ENCODE measurements around the gene PIK3R6. TPM values are rescaled to one million over a fixed set of nuclear protein-coding genes. Genes with fewer than 3 reads are reported as not detected.

PIK3R6 gene
- total and polyA plus RNA-seq, 2 of the 13 experiments (the other 11 are each of a cell fraction or from before 2014, with no cell fraction given): not detected

GRCh38 chr17:8889458-8890210 lies 22.2 kb upstream of the PIK3R6 start:
- H3K9me3 ChIP-seq (ENCODE audit: low read length): no peaks in the 10 kb centered on the region
- in situ Hi-C loops (cut with HindIII; ENCODE audit: extremely low pct_ligation_motif_present, low pct_unique_long_range_greater_than_20kb) (no loop called here), intact Hi-C loops (cut with micrococcal nuclease; ENCODE audit: unreplicated experiment) (no loop called here)
- no TSS peak for BruUV-seq (replicated peaks)
- ChIA-PET POLR2A (no interaction called here), CTCF (ENCODE audit: low intra/inter-chr PET ratio, low total read pairs) (no interaction called here)
- DNase-seq (ENCODE audit: low spot score) (no peak), ATAC-seq (no peak), FAIRE-seq (no peak)
- no peak overlapping the region for H3K27ac ChIP-seq (ENCODE audit: extremely low read length, insufficient read depth, low read length)
- no peak for TF ChIP-seq PBX3 (CRISPR knock-in tag; IDR thresholded peaks at IDR 0.05; ENCODE audit: borderline replicate concordance)
- TF ChIP-seq MXI1 (IDR thresholded peaks at IDR 0.05; ENCODE audit: borderline replicate concordance, low read depth, low read length): no peak
- no peak for TF ChIP-seq RORA (CRISPR knock-in tag; IDR thresholded peaks at IDR 0.05)
- TF ChIP-seq ARID5B (CRISPR knock-in tag; IDR thresholded peaks at IDR 0.05): no peak
- TF ChIP-seq KDM1A (CRISPR knock-in tag; IDR thresholded peaks at IDR 0.05): no peak
- TF ChIP-seq ZNF329 (CRISPR knock-in tag; IDR thresholded peaks at IDR 0.05; ENCODE audit: low read depth): no peak
- TF ChIP-seq ZNF33B (CRISPR knock-in tag; IDR thresholded peaks at IDR 0.05): no peak
- TF ChIP-seq PAWR (CRISPR knock-in tag; IDR thresholded peaks at IDR 0.05; ENCODE audit: borderline replicate concordance): no peak
- no peak for TF ChIP-seq ZNF282 (IDR thresholded peaks at IDR 0.05; ENCODE audit: partially characterized antibody)
- no peak for TF ChIP-seq ZNF264 (CRISPR knock-in tag; IDR thresholded peaks at IDR 0.05)
- TF ChIP-seq ZNF3 (CRISPR knock-in tag; IDR thresholded peaks at IDR 0.05): no peak
- no peak for TF ChIP-seq BATF2 (CRISPR knock-in tag; IDR thresholded peaks at IDR 0.05)
- no peak for TF ChIP-seq SMARCC2 (IDR thresholded peaks at IDR 0.05)
- TF ChIP-seq SNAI1 (CRISPR knock-in tag; IDR thresholded peaks at IDR 0.05; ENCODE audit: borderline replicate concordance): no peak
- no peaks in the 10 kb centered on the region for H3K36me3 ChIP-seq (replicated peaks in 1 of 2; ENCODE audit: control insufficient read depth in 1 of 2, insufficient read depth in 2 of 2, low read length in 2 of 2)
- no peak overlapping the region for H3K9ac ChIP-seq (ENCODE audit: insufficient read depth, low read depth, low read length)
- H3K4me1 ChIP-seq (ENCODE audit: insufficient read depth, low read length): no peaks in the 10 kb centered on the region
- H3K4me3 ChIP-seq (replicated peaks in 1 of 3; ENCODE audit: insufficient read depth in 1 of 3, low read depth in 2 of 3, low read length in 3 of 3): no peak overlapping the region
- no peak overlapping the region for H2AFZ ChIP-seq (ENCODE audit: low read length)
- no peaks in the 10 kb centered on the region for H3K79me2 ChIP-seq (ENCODE audit: insufficient read depth, low read length)
- H3K4me2 ChIP-seq (ENCODE audit: low read depth, low read length): no peak overlapping the region
- 45% methylated on average over 8 of the region's 14 CpGs for WGBS (ENCODE audit: low lambda C conversion rate)
- no peaks in the 10 kb centered on the region for H4K20me1 ChIP-seq (ENCODE audit: insufficient read depth, low read length)
- peaks cover 7 to 33% of the 10 kb centered on the region in 2 experiments; a peak in 4 of 5 replicates for H3K27me3 ChIP-seq (ENCODE audit: control insufficient read depth in 1 of 2, insufficient read depth in 2 of 2, low read length in 2 of 2)

All from HepG2 (cell line).